Ishikawa (cell line): ENCODE results near the gene FOXP2.
A peak's percentile ranks its signal among the peaks of the same experiment; 100 is the strongest.

Experiments used
- CEBPB ChIP-seq: IDR thresholded peaks from 2 replicates; pipeline ENCODE4 v1.6.1; 2012
- CREB1 ChIP-seq: IDR thresholded peaks from 2 replicates; pipeline ENCODE4 v1.6.1; 2012; ENCODE audit warnings: low read depth
- EGR1 ChIP-seq: IDR thresholded peaks from 2 replicates; pipeline ENCODE4 v1.6.1; 2012
- EP300 ChIP-seq: IDR thresholded peaks from 2 replicates; pipeline ENCODE4 v1.6.1; 2012; ENCODE audit warnings: borderline replicate concordance
- FOXM1 ChIP-seq: IDR thresholded peaks from 2 replicates; pipeline ENCODE4 v1.6.1; 2012; ENCODE audit warnings: low read depth, borderline replicate concordance
- NFIC ChIP-seq: IDR thresholded peaks from 2 replicates; pipeline ENCODE4 v1.6.1; 2012
- RAD21 ChIP-seq: IDR thresholded peaks from 2 replicates; pipeline ENCODE4 v1.6.1; 2012; ENCODE audit warnings: low read depth
- TAF1 ChIP-seq: IDR thresholded peaks from 2 replicates; pipeline ENCODE4 v1.6.1; 2012; ENCODE audit warnings: low read depth, mild to moderate bottlenecking
- TCF12 ChIP-seq: IDR thresholded peaks from 2 replicates; pipeline ENCODE4 v1.6.1; 2012; ENCODE audit warnings: low read depth
- TEAD4 ChIP-seq: IDR thresholded peaks from 2 replicates; pipeline ENCODE4 v1.6.1; 2012
- YY1 ChIP-seq: IDR thresholded peaks from 2 replicates; pipeline ENCODE4 v1.6.1; 2012; ENCODE audit warnings: low read depth
- ZBTB7A ChIP-seq: IDR thresholded peaks from 2 replicates; pipeline ENCODE4 v1.6.1; 2012; ENCODE audit warnings: low read depth
- TF ChIP-seq, protein P1 (sequence below): IDR thresholded peaks from 2 replicates; pipeline ENCODE4 v1.6.1; 2012
- TF ChIP-seq, protein P2 (sequence below): IDR thresholded peaks from 2 replicates; pipeline ENCODE4 v1.6.1; 2012; ENCODE audit warnings: low read depth, mild to moderate bottlenecking
- TF ChIP-seq, protein P3 (sequence below): IDR thresholded peaks from 2 replicates; pipeline ENCODE4 v1.6.1; 2012

FOXP2 gene

DNA sequence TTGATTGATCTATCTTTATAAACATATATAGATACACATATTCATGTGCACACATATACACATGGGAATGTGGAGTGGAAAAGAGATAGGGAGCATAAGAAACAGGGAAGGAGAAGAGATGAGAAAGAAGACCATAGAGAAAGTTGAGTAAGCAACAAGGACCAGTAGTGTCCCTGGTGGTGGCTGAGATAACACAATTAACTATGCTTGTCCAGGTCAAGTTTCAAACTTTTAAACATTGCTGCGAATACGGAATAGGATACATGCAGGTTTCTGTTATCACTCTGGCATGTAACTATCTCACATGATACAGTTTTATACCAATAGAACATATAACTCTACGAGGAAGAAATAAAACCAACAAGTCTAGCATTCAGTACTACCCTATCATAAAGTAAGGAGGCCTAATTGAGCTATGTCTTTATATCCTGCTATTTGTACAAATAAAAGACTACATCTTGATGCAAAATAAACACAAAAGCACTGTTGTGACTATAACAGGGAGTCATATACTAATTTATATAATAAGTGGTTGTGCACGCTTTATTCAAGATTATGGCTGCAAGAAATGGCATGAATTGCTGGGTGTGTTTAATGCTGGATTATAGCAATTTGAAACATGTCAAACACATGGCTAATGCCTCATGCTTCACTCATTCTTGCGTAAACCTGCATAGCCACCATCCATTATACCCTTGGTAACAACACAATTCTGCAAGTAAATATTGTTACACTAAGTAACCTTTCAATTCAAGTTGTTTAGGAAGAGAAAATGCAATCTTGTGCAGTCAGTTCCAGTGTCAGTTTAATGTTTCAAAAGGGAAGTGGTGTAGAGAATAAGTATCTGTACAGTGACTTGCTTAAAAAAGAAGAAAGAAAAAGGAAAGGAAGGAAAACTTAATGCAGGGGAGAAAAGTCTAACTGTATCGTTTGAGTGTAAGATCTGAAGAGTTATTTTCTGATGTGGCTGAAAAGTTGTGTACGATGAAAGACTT, 8.2 kb downstream of the FOXP2 start:
- TF ChIP-seq TCF12 = no peak
- 0 out of 2 replicates have a peak, but pooled peaks have one; percentile 14 for TF ChIP-seq RAD21

DNA sequence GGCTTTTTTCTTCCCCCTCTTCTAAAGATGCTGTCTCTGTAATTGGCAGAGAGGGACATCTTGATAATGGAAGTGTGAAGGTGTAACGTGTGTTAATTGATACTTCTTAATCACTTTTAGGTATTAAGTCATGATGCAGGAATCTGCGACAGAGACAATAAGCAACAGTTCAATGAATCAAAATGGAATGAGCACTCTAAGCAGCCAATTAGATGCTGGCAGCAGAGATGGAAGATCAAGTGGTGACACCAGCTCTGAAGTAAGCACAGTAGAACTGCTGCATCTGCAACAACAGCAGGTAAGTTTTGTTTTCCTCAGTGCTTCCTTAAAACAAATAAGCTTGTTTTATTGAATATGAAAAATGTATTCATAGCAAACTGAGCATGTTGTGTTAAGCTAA, 11.8 kb downstream of the FOXP2 start:
- TF ChIP-seq NFIC = no peak
- no peak for TF ChIP-seq TEAD4
- no peak for TF ChIP-seq CEBPB
- no peak for TF ChIP-seq EGR1
- TF ChIP-seq TCF12 = no peak
- no peak for TF ChIP-seq FOXM1
- TF ChIP-seq ZBTB7A = no peak
- TF ChIP-seq, protein P1, sequence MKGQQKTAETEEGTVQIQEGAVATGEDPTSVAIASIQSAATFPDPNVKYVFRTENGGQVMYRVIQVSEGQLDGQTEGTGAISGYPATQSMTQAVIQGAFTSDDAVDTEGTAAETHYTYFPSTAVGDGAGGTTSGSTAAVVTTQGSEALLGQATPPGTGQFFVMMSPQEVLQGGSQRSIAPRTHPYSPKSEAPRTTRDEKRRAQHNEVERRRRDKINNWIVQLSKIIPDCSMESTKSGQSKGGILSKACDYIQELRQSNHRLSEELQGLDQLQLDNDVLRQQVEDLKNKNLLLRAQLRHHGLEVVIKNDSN = no peak
- TF ChIP-seq RAD21 = no peak
- no peak for TF ChIP-seq CREB1
- TF ChIP-seq, protein P2, sequence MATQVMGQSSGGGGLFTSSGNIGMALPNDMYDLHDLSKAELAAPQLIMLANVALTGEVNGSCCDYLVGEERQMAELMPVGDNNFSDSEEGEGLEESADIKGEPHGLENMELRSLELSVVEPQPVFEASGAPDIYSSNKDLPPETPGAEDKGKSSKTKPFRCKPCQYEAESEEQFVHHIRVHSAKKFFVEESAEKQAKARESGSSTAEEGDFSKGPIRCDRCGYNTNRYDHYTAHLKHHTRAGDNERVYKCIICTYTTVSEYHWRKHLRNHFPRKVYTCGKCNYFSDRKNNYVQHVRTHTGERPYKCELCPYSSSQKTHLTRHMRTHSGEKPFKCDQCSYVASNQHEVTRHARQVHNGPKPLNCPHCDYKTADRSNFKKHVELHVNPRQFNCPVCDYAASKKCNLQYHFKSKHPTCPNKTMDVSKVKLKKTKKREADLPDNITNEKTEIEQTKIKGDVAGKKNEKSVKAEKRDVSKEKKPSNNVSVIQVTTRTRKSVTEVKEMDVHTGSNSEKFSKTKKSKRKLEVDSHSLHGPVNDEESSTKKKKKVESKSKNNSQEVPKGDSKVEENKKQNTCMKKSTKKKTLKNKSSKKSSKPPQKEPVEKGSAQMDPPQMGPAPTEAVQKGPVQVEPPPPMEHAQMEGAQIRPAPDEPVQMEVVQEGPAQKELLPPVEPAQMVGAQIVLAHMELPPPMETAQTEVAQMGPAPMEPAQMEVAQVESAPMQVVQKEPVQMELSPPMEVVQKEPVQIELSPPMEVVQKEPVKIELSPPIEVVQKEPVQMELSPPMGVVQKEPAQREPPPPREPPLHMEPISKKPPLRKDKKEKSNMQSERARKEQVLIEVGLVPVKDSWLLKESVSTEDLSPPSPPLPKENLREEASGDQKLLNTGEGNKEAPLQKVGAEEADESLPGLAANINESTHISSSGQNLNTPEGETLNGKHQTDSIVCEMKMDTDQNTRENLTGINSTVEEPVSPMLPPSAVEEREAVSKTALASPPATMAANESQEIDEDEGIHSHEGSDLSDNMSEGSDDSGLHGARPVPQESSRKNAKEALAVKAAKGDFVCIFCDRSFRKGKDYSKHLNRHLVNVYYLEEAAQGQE = no peak
- no peak for TF ChIP-seq YY1
- TF ChIP-seq EP300 = no peak
- no peak for TF ChIP-seq TAF1
- TF ChIP-seq, protein P3, sequence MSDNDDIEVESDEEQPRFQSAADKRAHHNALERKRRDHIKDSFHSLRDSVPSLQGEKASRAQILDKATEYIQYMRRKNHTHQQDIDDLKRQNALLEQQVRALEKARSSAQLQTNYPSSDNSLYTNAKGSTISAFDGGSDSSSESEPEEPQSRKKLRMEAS = no peak

DNA sequence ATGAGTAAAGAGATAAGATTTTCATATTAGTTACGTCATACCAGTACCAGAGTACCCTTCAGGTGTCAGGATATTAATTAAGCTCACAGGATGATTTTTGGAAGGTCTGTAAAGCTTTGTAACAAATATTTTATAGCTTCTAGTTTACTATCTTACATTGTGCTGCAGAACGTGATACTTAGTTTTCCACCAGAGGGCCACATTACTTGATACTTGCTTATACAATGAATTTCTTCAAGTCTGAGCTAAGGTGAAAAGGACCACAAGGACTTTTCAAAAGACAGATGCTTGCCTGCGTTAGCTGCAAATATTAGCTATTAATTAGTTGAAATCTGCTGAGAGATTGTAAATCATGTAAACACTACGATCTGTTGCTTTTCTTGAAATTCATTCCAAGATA, 12.2 kb downstream of the FOXP2 start:
- TF ChIP-seq TCF12 = no peak
- TF ChIP-seq CREB1 = no peak
- no peak for TF ChIP-seq TEAD4
- no peak for TF ChIP-seq RAD21

DNA sequence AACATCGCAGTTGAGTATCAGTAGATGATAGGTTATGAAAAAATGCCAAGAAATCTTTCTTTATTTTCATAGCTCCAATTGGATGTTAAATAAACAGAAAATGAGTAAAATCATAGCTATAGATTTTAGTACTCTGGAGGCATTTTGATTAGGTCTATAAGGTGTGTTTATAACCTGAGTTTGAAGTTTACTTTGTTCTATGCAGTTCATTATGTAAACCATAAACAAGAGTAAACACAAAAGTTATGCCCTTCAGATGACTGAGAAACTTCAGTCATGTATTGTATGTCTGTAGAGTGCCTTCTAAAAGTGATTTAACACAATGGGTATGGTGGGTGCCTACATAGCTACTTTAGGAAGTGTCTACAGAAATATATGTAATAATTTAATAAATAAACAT, 13.6 kb downstream of the FOXP2 start:
- TF ChIP-seq FOXM1 (no peak), CREB1 (no peak), TCF12 (no peak), TAF1 (no peak), NFIC (no peak), YY1 (no peak), EGR1 (no peak), CEBPB (no peak), ZBTB7A (no peak), RAD21 (no peak)
- TF ChIP-seq, protein P2 = no peak
- TF ChIP-seq, protein P3 = no peak
- TF ChIP-seq, protein P1 = no peak

DNA sequence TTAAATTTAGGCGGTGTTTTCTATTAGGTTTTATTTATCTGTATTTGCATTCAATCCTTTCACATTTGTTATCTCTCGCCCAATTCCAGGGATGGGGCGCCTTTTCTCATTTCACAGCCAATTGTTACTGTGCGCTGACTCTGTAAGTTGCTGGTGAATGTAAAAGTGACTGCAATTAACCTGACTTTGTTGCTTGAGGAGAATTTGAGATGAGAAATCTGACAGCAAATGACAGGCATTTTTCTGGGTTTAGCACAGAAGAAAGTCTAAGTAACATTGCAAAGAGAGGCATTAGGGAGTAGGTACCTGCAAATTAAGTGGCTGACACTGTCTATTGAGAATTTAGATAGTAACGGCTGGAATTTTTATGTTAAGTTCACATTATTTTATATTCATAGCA, 16.6 kb downstream of the FOXP2 start:
- TF ChIP-seq EGR1 (no peak), TAF1 (no peak), RAD21 (no peak), EP300 (no peak), YY1 (no peak), CEBPB (no peak), ZBTB7A (no peak)
- TF ChIP-seq, protein P2 = no peak
